SK-N-MC (cell line): ENCODE measurements around the gene SPTBN2.

Experiments
- DNase-seq: peaks from one replicate; pipeline ENCODE4 v3.0.0-alpha.2; 2011; ENCODE audit warnings: low read depth, low spot score
- H3K27ac ChIP-seq: fragments of 200-600 bp; sonication (generic); 2 replicates; pipeline ENCODE4 v1.5.1; 2016; ENCODE audit warnings: mixed run types
- H3K36me3 ChIP-seq: fragments of 200-600 bp; sonication (generic); 2 replicates; pipeline ENCODE4 v1.6.1; 2017; ENCODE audit warnings: antibody characterized with exemption, low read length, mixed read lengths; ENCODE audit not compliant: insufficient read depth
- H3K4me3 ChIP-seq: fragments of 200-600 bp; sonication (generic); 2 replicates; pipeline ENCODE4 v1.5.1; 2016
- H3K9ac ChIP-seq: fragments of 200-600 bp; sonication (generic); 2 replicates; pipeline ENCODE4 v1.8.0; 2017; ENCODE audit warnings: mixed run types, mixed read lengths; ENCODE audit not compliant: insufficient read length
- H3K9me3 ChIP-seq: fragments of 200-600 bp; sonication (generic); 2 replicates; pipeline ENCODE4 v1.6.1; 2017; ENCODE audit warnings: low read depth, mild to moderate bottlenecking, antibody characterized with exemption, low read length, moderate library complexity, mixed read lengths
- EZH2 ChIP-seq: fragments of 200-600 bp; sonication (generic); IDR thresholded peaks from one replicate; pipeline ENCODE4 v1.6.1; 2017; ENCODE audit warnings: antibody characterized with exemption
- FOXP2 ChIP-seq: optimal IDR thresholded peaks from 2 replicates; pipeline ENCODE3; 2011; ENCODE audit warnings: mild to moderate bottlenecking, moderate library complexity; ENCODE audit not compliant: insufficient read depth; ENCODE audit errors: extremely low read length, control extremely low read depth
- POLR2AphosphoS5 ChIP-seq: IDR thresholded peaks from 2 replicates; pipeline ENCODE4 v1.6.1; 2012; ENCODE audit warnings: mild to moderate bottlenecking, low read depth, low read length, borderline replicate concordance

The SPTBN2 gene

GRCh38 chr11:66676931-66677598, 52.0 kb downstream of the SPTBN2 start:
- TF ChIP-seq POLR2AphosphoS5: no peak
- H3K9me3 ChIP-seq: no peaks in the 10 kb centered on the region
- H3K4me3 ChIP-seq: peak overlapping the region; percentile 95
- peak overlapping the region; percentile 98 for H3K27ac ChIP-seq
- no peak for DNase-seq
- peak overlapping the region; percentile 88 for H3K9ac ChIP-seq
- H3K36me3 ChIP-seq: peaks cover 18% of the 10 kb centered on the region

GRCh38 chr11:66676282-66676919, 52.6 kb downstream of the SPTBN2 start:
- peak overlapping the region; percentile 95 for H3K4me3 ChIP-seq
- TF ChIP-seq EZH2 (no peak), FOXP2 (no peak), POLR2AphosphoS5 (no peak)
- H3K36me3 ChIP-seq: peaks cover 18% of the 10 kb centered on the region
- H3K9me3 ChIP-seq: no peaks in the 10 kb centered on the region
- H3K9ac ChIP-seq: peak overlapping the region; percentile 88
- H3K27ac ChIP-seq: no peak overlapping the region
- DNase-seq: no peak

GRCh38 chr11:66674964-66675602, 53.9 kb downstream of the SPTBN2 start:
- Histone ChIP-seq H3K9ac (peak overlapping the region; percentile 88), H3K9me3 (no peaks in the 10 kb centered on the region), H3K27ac (no peak overlapping the region), H3K36me3 (peaks cover 18% of the 10 kb centered on the region), H3K4me3 (peak overlapping the region; percentile 95)
- TF ChIP-seq POLR2AphosphoS5: no peak
- TF ChIP-seq EZH2: no peak
- no peak for TF ChIP-seq FOXP2
- no peak for DNase-seq

- H3K4me3 ChIP-seq: no peak overlapping the region
- DNase-seq: no peak
- TF ChIP-seq EZH2: no peak
- H3K9ac ChIP-seq: no peak overlapping the region
- H3K9me3 ChIP-seq: no peaks in the 10 kb centered on the region
- H3K36me3 ChIP-seq: peaks cover 49% of the 10 kb centered on the region
- peak overlapping the region; percentile 38 for H3K27ac ChIP-seq
Observed at GRCh38 chr11:66670816-66671215, 58.2 kb downstream of the SPTBN2 start.

GRCh38 chr11:66665369-66665768, 63.6 kb downstream of the SPTBN2 start:
- Histone ChIP-seq H3K27ac (0 out of 2 replicates have a peak overlapping the region, but pooled peaks have one; percentile 32), H3K36me3 (peaks cover 61% of the 10 kb centered on the region), H3K9me3 (no peaks in the 10 kb centered on the region), H3K4me3 (no peak overlapping the region), H3K9ac (no peak overlapping the region)
- no peak for DNase-seq
- no peak for TF ChIP-seq FOXP2

- Histone ChIP-seq H3K9ac (no peak overlapping the region), H3K27ac (no peak overlapping the region; the same call in 1 of the 2 replicates), H3K36me3 (peaks cover 61% of the 10 kb centered on the region), H3K9me3 (no peaks in the 10 kb centered on the region), H3K4me3 (no peak overlapping the region)
- no peak for DNase-seq
- no peak for TF ChIP-seq POLR2AphosphoS5
Observed at GRCh38 chr11:66663741-66664296, 65.2 kb downstream of the SPTBN2 start.

- no peak overlapping the region for H3K4me3 ChIP-seq
- H3K9me3 ChIP-seq: no peaks in the 10 kb centered on the region
- H3K36me3 ChIP-seq: peaks cover 44% of the 10 kb centered on the region
- peak overlapping the region; percentile 2; the same call in 1 of the 2 replicates for H3K27ac ChIP-seq
- TF ChIP-seq FOXP2 (no peak), POLR2AphosphoS5 (no peak), EZH2 (no peak)
- no peak for DNase-seq
- H3K9ac ChIP-seq: no peak overlapping the region
Observed at GRCh38 chr11:66659763-66660162, 69.3 kb downstream of the SPTBN2 start.

- TF ChIP-seq FOXP2 (no peak), EZH2 (no peak), POLR2AphosphoS5 (no peak)
- H3K9ac ChIP-seq: no peak overlapping the region
- no peaks in the 10 kb centered on the region for H3K9me3 ChIP-seq
- no peak for DNase-seq
- no peak overlapping the region for H3K4me3 ChIP-seq
- peaks cover 64% of the 10 kb centered on the region for H3K36me3 ChIP-seq
- no peak overlapping the region for H3K27ac ChIP-seq
Observed at GRCh38 chr11:66653123-66653522, 75.9 kb downstream of the SPTBN2 start.

- no peak overlapping the region for H3K27ac ChIP-seq
- peaks cover 64% of the 10 kb centered on the region for H3K36me3 ChIP-seq
- H3K4me3 ChIP-seq: no peak overlapping the region
- H3K9me3 ChIP-seq: no peaks in the 10 kb centered on the region
- DNase-seq: no peak
- H3K9ac ChIP-seq: no peak overlapping the region
- TF ChIP-seq FOXP2: no peak
- no peak for TF ChIP-seq EZH2
- TF ChIP-seq POLR2AphosphoS5: no peak
Observed at GRCh38 chr11:66652651-66653050, 76.4 kb downstream of the SPTBN2 start.
